ENCODE measurements around the gene BAIAP3.
"Not testable (repeated sequence)": the region's sequence is repeated elsewhere in the genome, so short reads cannot be mapped to it uniquely, and the experiment has no call there.

- TF ChIP-seq SUZ12, NFRKB (IDR thresholded peaks at IDR 0.05): not testable (repeated sequence)
These were observed 4.5 kb upstream of the BAIAP3 start for GRCh38 chr16:1328961-1329360.

Data from HEK293T (cell line).